NCI-H2196 (cell line): Measurements from ENCODE around the gene AGMO.
"Not testable (repeated sequence)": the region's sequence is repeated elsewhere in the genome, so short reads cannot be mapped to it uniquely, and the experiment has no call there.

Experiments
- DNase-seq: peaks from one replicate; lab custom pipeline; 2025; ENCODE audit not compliant: unreplicated experiment; lab: John Stamatoyannopoulos, UW

AGMO gene

DNA sequence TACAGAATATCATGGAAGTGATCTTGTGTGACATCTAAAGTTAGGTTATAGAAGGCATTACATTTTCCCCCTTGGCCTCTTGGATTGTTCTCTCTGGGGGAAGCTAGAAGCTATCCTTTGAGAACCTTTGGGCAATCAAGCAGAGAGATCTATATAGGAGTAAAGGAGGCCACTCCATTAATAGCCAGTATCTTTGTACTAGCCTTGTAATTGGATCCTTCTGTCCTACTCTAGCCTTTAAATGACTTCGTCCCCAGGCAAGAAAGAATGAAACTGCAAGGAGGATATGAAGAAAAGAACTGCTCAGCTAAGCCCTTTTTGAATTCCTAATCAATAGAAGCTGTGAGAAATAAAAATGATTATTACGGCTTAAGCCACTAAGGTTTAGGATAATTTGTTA is 230.9 kb downstream of the AGMO start:
- DNase-seq, result no peak

DNA sequence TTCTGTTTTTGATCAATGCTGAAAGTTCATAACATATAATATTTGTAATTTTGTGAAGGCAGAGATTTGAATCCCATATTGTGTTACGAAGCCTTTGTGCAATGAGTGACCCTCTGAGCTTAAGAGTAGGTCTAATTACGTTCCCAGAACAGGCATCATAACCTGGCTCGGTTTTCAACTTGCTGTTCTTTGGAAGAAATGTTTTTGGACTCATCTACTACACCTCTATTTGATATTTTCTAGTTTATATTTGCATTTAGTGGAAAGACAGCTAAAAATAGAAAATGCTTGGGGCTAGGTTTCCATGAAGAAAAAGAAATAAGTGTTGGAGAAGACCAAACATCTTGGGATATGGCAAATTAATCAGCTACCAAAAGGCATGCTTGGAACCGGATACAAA is 234.8 kb downstream of the AGMO start:
- no peak for DNase-seq

DNA sequence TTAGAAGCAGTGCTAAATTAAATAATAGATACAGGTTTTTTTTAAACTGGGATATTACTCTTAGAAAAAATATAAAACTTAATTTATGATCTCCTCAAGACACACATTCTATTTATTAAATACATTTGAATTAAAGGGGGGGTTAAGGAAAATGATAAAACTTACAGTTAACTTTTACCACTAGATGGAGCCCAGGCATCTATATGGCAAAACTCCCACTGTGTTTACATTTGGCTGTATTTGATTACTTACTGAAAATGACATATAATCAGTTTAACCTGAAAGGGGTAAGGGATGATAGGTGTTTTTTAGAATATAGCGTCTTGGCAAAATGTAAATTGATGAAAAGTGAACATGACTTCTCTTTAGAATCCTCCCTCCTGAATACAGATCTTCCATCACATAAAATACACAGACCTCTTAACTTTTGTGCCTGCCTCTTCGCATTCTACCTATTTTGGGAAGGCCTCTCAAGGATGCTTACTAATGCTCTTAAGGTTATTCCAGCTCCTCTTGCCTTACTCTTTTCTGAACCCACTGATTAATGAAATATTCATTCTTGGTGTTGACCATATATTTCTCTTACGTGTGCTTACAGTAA is 235.7 kb downstream of the AGMO start:
- peak; percentile 41 for DNase-seq

DNA sequence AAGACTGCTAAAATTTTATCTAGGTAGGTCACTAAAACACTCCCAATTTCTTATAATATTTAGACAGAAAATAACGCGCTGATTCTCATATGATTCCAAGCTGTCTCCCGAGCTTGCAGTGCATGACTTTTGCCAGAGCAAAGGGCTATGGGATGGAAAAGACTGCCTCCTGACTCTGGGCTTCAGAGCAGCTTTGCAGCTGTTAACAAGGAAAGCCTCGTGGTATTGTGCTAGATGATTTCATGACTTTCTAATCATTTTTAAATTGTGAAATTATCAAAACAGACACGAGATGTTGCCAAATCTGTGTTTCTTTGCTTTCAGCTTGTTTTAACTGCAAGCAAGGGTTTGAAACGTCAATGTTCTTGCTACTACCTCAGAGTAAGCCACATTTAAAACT is 238.3 kb downstream of the AGMO start:
- no peak for DNase-seq

DNA sequence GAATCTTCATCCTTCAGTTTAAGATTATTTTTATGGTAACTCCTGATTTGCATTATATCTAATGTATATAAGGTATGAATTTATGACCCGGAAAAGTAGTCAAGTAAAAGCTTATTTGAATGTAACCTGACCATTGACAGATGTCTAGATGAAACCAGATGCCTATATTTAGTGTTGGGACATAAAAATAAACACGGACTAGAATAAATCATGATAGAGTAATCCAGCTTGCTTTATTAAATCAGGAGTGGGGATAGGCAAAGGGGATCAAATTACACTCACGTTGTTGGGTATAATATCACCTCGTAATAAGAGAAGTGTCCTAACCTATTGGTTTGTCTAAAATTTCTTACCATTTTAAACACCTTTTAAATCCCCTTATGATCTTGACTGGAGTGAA is 244.6 kb downstream of the AGMO start:
- no peak for DNase-seq

DNA sequence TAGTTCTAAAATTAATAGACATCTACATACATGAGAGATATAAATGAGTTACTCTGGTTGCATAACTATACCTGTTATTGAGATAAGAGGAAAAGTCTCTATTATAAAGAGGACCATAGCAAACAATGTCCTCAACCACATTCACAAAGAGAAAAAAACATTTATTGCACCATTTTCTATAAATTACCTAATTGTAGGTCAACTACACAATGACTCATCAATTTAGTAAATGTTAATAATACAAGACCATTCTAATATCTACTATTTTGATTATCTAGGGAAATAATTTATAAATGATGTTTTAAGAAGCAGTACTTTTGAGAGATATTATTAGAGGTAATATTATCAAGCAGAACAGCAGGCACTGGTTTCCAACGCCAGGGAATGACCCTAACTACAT is 246.1 kb downstream of the AGMO start:
- no peak for DNase-seq

DNA sequence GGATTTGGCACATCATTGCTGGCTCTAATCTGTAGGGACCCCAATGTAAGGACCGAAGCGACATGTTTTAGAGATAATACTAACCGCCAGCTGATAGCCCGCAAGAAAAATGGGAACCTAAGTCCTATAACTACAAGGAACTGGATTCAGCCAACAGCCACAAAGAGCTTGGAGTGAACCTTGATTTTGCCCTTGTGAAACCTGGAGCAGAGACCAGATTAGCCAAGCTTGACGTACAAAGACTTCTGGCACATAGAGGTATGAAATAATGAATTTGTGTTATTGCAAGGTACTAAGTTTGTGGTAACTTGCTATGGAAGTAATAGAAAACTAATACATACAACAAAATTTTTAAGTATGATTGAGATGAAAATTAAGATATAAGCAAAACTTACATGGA is 246.9 kb downstream of the AGMO start:
- DNase-seq, result no peak

DNA sequence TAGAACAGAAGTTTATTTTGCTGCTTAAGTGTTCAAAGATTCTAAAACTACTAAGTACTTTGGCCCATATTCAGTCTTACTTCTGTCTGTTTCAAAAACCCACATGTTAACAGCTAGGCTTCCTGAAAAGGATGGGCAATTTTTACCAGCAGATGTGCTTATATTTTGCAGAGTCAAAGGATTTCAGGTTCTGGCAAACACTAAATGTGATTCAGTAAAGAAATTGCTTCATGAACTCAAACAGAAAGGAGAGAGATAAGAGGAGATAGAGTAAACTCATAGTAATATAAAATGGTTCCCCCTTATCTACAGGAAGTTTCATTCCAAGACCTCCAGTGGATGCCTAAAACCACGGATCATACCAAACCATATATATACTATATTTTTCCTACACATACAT is 248.5 kb downstream of the AGMO start:
- DNase-seq, result no peak

DNA sequence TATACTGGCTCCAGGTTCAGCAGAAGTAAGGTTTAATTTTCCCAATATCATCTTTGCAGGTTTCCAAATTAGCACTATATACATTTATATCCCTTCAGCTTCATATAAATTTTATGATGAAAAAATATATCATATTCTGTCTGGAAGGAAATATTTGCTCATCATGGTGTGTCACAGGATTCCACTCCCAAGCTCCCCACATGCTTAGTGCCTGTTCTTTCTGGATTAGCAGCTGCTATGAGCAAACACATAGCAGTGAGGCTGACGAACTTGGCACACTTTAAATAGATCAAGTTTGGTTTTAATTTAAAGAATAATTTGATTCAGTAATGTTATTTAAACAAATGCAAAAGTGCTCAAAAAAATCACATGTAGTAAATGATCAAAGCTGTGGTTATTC is 251.9 kb downstream of the AGMO start:
- DNase-seq, result no peak

DNA sequence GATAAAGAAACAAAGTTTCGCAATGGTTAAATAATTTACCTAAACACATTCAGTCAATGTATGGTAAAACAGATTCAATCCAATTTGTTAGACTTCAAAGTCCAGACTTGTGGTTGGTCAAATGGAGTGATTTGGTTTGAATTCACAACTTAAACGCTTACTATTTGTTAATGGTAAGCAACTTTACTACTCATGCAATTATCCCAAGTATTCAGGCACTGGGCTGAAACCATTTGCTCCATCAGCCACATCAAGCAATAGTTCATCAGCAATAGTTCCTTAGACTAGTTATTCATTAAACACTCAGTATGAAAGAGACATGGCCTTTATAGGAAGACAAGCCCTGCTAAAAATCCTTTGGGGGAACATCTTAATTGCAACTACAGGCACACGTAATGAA is 253.0 kb downstream of the AGMO start:
- DNase-seq, result no peak

DNA sequence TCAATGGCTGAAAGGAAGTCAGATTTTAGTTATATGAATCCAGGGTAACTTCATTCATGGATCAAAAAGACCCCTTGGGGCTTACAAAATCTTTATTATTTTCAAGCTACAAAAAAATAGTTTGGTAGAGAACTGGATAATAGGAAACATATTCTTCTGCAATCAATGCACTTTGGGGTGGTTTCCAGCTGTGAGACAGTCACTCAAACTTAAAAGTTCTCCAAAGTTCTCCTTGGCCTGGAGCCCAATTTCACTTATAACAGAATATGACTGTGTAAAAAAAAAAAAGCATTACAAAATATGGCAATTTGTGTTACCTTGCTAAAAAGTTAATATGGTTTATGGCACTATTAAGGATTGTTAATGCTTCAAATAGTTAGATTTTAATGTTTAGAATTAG is 255.5 kb downstream of the AGMO start:
- DNase-seq, result no peak

DNA sequence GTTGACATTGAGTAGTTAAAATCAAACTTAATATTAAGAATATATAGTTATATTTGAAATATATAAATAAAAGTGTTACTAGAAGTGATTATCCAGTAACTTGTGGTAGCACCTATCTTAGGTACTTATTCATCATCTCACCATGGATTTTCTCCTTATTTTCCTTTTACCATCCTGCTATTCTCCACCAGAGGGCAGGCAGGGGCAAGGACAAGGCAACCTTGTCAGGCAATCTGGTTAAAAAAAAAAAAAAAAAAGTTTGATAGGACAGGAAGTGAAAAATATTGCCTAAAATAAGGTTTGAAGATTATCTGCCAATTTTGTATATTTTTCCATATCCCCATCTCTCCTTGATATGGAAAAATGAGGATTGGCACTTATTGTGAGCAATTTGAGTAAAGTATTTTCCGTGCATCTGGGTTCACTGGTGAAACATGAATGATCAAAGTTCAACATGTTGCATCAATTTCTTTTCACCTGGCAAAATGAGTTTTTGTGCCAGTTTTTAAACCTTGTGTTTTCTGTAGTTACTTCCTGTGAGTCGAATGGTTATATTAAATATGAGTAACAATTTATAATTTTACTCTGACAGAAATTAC is 256.7 kb downstream of the AGMO start:
- peak; percentile 26 for DNase-seq

DNA sequence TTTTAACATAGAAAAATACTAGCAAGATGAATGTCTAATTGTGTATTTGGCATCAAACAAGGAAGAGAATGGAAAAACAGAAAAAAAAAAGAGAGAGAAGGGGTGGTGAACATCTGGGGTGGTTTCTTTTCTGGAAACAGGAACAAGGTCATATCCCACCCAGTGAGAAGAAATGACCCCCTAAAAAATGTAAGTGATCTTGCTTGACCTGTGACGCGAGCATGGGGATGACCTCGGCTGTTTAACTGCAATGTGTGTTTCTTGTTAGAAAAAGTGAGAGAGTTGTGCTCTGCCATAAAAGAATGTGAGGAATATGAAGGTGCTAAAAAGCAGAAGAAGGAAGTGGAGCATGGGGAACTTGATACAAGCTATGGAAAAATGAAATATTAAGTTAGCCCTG is 258.5 kb downstream of the AGMO start:
- no peak for DNase-seq

DNA sequence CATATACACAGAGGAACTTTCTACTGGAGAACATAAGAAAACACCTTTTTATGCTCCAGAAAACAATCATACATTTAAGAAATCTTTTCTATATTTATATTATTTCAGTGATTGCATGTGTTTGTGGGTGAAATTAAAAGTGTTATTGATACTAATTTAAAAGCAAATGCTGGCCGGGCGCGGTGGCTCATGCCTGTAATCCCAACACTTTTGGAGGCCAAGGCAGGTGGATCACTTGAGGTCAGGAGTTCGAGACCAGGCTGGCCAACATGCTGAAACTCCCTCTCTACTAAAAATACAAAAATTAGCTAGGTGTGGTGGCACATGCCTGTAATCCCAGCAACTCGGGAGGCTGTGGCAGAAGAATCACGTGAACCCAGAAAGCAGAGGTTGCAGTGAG is 260.8 kb downstream of the AGMO start:
- DNase-seq, result not testable (repeated sequence)

DNA sequence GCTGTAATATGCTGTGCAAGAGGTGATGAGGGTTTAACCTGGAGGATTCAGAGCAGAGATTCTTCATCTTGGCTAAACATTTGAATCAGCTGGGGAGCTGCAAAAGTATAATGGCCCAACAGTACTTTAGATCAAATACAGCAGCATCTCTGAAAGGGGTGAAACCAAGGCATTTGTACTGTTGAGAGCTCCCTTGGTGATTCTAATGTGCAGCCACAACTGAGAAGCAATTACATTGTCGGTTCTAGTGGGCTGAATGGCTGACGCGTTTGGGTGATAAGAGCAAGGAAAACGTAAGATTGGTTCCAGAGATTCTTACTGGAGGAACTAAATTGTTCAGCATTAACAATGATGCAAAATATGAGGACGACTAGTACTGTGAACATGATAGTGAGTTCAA is 269.7 kb downstream of the AGMO start:
- no peak for DNase-seq

DNA sequence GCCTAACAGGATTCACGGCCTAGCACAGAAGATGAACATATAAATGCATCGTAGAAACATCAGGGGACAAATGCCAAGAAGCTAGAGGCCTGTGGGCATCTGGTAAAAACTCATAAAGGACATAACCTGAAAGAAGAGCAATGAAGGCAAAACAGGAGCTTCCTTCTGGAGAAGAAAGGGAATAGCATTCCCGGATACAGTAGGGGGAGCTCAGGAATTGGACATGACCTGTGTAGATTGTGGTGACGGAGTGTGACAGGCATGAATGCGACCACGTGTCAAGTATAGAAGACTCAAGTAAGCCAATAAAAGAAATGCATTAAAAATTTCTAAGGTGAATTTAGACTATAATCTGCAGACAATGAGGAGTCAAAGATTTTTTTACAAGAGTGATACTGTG is 270.1 kb downstream of the AGMO start:
- no peak for DNase-seq

DNA sequence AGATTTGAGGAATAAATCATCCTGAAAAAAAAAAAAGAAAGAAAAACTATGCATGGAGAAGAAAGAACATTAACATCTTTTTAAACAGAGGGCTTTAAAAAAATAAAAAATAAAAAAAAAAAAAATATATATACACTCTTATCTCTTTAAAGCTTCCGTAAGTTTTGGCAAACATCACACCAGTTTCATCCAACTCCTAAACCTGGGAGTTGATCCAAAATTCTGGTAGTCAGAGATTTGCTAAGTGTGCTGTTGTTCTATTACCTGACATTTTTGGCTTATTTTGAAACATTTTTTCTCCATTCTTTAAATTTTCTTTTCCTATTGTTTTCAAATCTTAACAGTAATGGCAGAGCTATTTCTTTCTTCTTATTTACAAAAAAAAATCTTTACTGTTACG is 273.1 kb downstream of the AGMO start:
- DNase-seq, result no peak

DNA sequence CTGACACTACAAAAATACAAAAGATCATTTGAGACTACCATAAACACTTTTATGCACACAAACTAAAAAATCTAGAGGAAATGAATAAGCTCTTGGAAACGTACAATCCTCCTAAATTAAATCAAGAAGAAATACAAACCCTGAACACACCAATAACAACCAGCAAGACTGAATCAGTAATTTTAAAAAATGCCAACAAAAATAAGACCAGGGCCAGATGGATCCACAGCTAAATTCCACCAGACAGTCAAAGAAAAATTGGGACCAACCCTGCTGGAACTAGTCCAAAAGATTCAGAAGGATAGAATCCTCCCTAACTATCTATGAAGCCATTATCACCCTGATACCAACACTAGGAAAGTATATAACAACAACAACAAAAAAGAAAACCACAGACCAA is 277.4 kb downstream of the AGMO start:
- DNase-seq, result no peak

DNA sequence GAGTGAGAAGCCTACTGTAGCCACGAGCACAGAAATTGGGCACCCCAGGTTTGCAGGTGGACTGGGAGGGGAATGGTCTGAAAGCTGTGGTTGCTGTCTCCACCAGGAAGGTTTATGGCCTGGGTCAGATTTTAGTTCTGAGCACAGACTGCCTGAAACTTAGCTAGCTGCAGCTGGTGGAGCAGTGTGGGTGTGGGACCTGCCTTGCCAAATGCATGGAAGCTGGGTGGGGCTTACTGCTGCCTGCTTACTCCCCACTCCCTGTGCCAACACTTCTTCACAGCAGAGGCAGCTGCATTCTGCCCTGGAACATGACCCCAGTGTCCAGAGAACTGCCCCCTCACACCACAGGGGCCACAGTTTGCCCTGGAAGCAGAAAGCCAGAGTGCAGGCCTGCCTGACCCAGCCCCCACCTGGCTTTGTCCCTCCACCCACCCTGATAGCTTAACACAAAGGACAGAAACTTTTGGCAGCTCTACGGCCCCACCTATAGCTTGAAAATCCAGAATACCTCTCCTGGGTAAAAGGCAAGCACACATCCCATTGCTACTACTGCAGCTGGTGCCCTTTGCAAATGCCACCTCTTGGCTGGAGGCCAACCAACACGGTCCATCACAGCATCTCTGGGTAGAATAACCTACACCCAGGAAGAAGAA is 281.6 kb downstream of the AGMO start:
- DNase-seq, result no peak

DNA sequence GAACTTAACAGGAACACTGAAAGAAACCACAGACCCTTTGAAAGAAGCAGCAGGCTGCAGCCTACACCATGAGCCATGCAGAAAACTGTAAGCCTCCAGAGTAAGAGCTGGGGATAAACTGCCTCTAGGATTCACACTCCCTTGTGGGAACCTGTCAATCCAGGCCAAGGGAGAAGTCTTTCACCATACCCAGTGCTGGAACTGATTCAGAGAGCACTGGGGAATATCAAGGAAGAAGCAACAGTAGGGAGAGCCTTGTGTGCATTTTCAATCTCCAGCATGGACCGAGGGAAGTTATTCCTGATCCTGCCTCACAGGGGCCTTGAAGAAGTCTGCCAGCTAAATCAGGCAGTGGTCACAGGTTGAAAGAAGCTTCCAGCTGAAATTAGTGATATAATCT is 282.2 kb downstream of the AGMO start:
- no peak for DNase-seq

DNA sequence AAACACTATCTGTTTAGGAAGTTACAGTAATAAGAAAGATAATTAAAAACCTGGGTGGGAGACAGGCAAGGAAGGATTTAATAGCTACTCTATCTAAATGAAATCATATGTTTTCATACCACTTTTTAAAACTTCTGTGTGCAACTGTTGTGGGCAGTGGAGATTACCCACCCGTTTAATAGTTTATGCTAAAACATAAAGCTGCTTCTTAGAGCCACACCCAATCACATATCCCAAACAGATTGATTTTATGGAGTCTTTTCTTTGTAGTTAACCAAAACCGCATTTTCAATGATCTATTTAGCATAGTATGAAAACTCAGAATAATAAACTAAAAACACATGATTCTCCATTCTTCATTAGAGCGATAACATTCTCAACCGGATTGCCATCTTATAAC is 304.1 kb downstream of the AGMO start:
- DNase-seq, result no peak

DNA sequence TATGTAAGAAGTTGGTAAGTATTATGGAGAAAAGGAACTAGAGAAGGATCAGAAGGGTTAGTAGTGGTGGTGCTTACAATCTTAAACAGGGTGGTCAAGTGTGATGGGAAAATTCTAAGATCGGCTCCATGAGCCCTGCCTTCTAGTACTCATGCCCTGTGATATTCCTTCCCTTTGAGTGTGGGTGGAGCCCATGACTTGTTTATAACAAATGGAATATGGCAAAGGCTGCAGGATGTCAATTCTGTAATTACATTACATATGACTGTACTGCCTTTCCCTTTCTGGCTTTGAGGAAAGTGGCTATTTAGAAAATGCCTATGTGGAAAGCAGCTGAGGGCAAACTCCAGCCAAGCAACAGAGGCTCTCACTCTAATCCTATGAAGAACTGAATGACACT is 309.6 kb downstream of the AGMO start:
- no peak for DNase-seq

DNA sequence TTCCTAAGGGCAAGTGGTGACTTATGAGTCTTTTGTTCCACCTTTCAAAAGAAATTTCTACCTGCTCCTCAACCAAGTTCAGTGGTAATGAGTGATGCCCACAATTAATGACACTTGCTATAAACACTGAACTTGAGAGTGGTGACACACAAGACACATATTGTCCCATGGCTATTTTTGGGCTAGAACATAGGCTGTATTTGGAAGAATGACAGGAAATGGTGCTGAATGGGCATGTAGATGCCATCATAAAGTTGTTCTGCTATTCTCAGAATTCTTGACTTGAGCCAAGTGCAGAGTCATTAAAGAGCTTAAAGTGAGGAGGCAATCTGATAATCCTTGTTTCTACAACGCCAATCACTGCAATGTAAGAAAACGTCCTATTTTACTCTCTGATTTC is 313.3 kb downstream of the AGMO start:
- no peak for DNase-seq
